ENCODE data around the gene DDIT3.
A peak's percentile ranks its signal among the peaks of the same experiment; 100 is the strongest.
"Not testable (repeated sequence)": the region's sequence is repeated elsewhere in the genome, so short reads cannot be mapped to it uniquely, and the experiment has no call there.

DDIT3 gene

GRCh38 chr12:57523706-57524614 is 3.6 kb upstream of the DDIT3 start:
- Mint-ChIP-seq H3K4me1 (ENCODE audit: low read depth) (peaks cover 43% of the 10 kb centered on the region), H3K27ac (peak overlapping the region; percentile 86), H3K27me3 (ENCODE audit: low read depth) (no peaks in the 10 kb centered on the region), H3K36me3 (ENCODE audit: low read depth) (peaks cover 30% of the 10 kb centered on the region), H3K4me3 (peak overlapping the region; percentile 96), H3K9me3 (no peaks in the 10 kb centered on the region)

- peak overlapping the region; percentile 96 for H3K4me3 Mint-ChIP-seq
- peaks cover 33% of the 10 kb centered on the region for H3K36me3 Mint-ChIP-seq (ENCODE audit: low read depth)
- peaks cover 46% of the 10 kb centered on the region for H3K4me1 Mint-ChIP-seq (ENCODE audit: low read depth)
- peak overlapping the region; percentile 86 for H3K27ac Mint-ChIP-seq
- no peaks in the 10 kb centered on the region for H3K27me3 Mint-ChIP-seq (ENCODE audit: low read depth)
- H3K9me3 Mint-ChIP-seq, result no peaks in the 10 kb centered on the region
Observed at GRCh38 chr12:57522887-57523705, 2.8 kb upstream of the DDIT3 start.

- peak within 1 kb of the TSS; percentile 96 for H3K4me3 Mint-ChIP-seq
- no peaks in the 10 kb centered on the region for H3K27me3 Mint-ChIP-seq (ENCODE audit: low read depth)
- H3K36me3 Mint-ChIP-seq (ENCODE audit: low read depth), result peaks cover 37% of the 10 kb centered on the region
- no peaks in the 10 kb centered on the region for H3K9me3 Mint-ChIP-seq
- H3K4me1 Mint-ChIP-seq (ENCODE audit: low read depth), result peaks cover 51% of the 10 kb centered on the region
- H3K27ac Mint-ChIP-seq, result peak within 1 kb of the TSS; percentile 100
Observed at GRCh38 chr12:57522011-57522886, 1.9 kb upstream of the DDIT3 start, which contains the start of gene MBD6. MBD6 (plus strand) TSS chr12:57522824; CDS start chr12:57524304, 1,480 bp downstream.

GRCh38 chr12:57521525-57522010 is 1.3 kb upstream of the DDIT3 start:
- Mint-ChIP-seq H3K4me1 (ENCODE audit: low read depth) (peaks cover 51% of the 10 kb centered on the region), H3K27ac (peak overlapping the region; percentile 100), H3K4me3 (peak overlapping the region; percentile 94), H3K36me3 (ENCODE audit: low read depth) (peaks cover 42% of the 10 kb centered on the region), H3K27me3 (ENCODE audit: low read depth) (no peaks in the 10 kb centered on the region), H3K9me3 (no peaks in the 10 kb centered on the region)

- H3K9me3 Mint-ChIP-seq, result no peaks in the 10 kb centered on the region
- peak overlapping the region; percentile 94 for H3K4me3 Mint-ChIP-seq
- H3K27me3 Mint-ChIP-seq (ENCODE audit: low read depth), result no peaks in the 10 kb centered on the region
- H3K27ac Mint-ChIP-seq, result peak overlapping the region; percentile 100
- H3K4me1 Mint-ChIP-seq (ENCODE audit: low read depth), result peaks cover 50% of the 10 kb centered on the region
- peaks cover 50% of the 10 kb centered on the region for H3K36me3 Mint-ChIP-seq (ENCODE audit: low read depth)
Observed at GRCh38 chr12:57519796-57520052, 590 bp downstream of the DDIT3 start.

GRCh38 chr12:57518920-57519795 is 1.2 kb downstream of the DDIT3 start:
- H3K27me3 Mint-ChIP-seq (ENCODE audit: low read depth), result no peaks in the 10 kb centered on the region
- peaks cover 45% of the 10 kb centered on the region for H3K4me1 Mint-ChIP-seq (ENCODE audit: low read depth)
- H3K27ac Mint-ChIP-seq, result peak overlapping the region; percentile 100
- H3K36me3 Mint-ChIP-seq (ENCODE audit: low read depth), result peaks cover 53% of the 10 kb centered on the region
- peak overlapping the region; percentile 94 for H3K4me3 Mint-ChIP-seq
- H3K9me3 Mint-ChIP-seq, result no peaks in the 10 kb centered on the region

GRCh38 chr12:57518176-57518919 is 2.0 kb downstream of the DDIT3 start:
- Mint-ChIP-seq H3K9me3 (no peaks in the 10 kb centered on the region), H3K27ac (no peak overlapping the region), H3K4me1 (ENCODE audit: low read depth) (peaks cover 37% of the 10 kb centered on the region), H3K4me3 (peak overlapping the region; percentile 94), H3K36me3 (ENCODE audit: low read depth) (peaks cover 52% of the 10 kb centered on the region), H3K27me3 (ENCODE audit: low read depth) (no peaks in the 10 kb centered on the region)

GRCh38 chr12:57517718-57518117 is 2.6 kb downstream of the DDIT3 start:
- H3K36me3 Mint-ChIP-seq (ENCODE audit: low read depth), result peaks cover 56% of the 10 kb centered on the region
- peak overlapping the region; percentile 64 for H3K4me3 Mint-ChIP-seq
- H3K27ac Mint-ChIP-seq, result peak overlapping the region; percentile 52
- not testable (repeated sequence) for H3K27me3 Mint-ChIP-seq (ENCODE audit: low read depth); H3K9me3 Mint-ChIP-seq
- H3K4me1 Mint-ChIP-seq (ENCODE audit: low read depth), result peaks cover 34% of the 10 kb centered on the region

GRCh38 chr12:57517187-57517586 is 3.1 kb downstream of the DDIT3 start:
- Mint-ChIP-seq H3K36me3 (ENCODE audit: low read depth) (peaks cover 62% of the 10 kb centered on the region), H3K27me3 (ENCODE audit: low read depth) (no peaks in the 10 kb centered on the region), H3K27ac (peak overlapping the region; percentile 52), H3K4me3 (peak overlapping the region; percentile 64), H3K9me3 (no peaks in the 10 kb centered on the region), H3K4me1 (ENCODE audit: low read depth) (peaks cover 35% of the 10 kb centered on the region)

- Mint-ChIP-seq H3K4me1 (ENCODE audit: low read depth) (peaks cover 31% of the 10 kb centered on the region), H3K36me3 (ENCODE audit: low read depth) (peaks cover 64% of the 10 kb centered on the region), H3K27ac (no peak overlapping the region), H3K9me3 (no peaks in the 10 kb centered on the region), H3K4me3 (no peak overlapping the region), H3K27me3 (ENCODE audit: low read depth) (no peaks in the 10 kb centered on the region)
Observed at GRCh38 chr12:57516617-57517153, 3.6 kb downstream of the DDIT3 start.

- peaks cover 67% of the 10 kb centered on the region for H3K36me3 Mint-ChIP-seq (ENCODE audit: low read depth)
- H3K27me3 Mint-ChIP-seq (ENCODE audit: low read depth), result no peaks in the 10 kb centered on the region
- H3K27ac Mint-ChIP-seq, result no peak overlapping the region
- H3K9me3 Mint-ChIP-seq, result no peaks in the 10 kb centered on the region
- no peak overlapping the region for H3K4me3 Mint-ChIP-seq
- peaks cover 26% of the 10 kb centered on the region for H3K4me1 Mint-ChIP-seq (ENCODE audit: low read depth)
Observed at GRCh38 chr12:57515934-57516541, 4.3 kb downstream of the DDIT3 start.

GRCh38 chr12:57515408-57515933 is 4.8 kb downstream of the DDIT3 start:
- Mint-ChIP-seq H3K27ac (no peak overlapping the region), H3K4me3 (no peak overlapping the region), H3K4me1 (ENCODE audit: low read depth) (peaks cover 22% of the 10 kb centered on the region), H3K27me3 (ENCODE audit: low read depth) (no peaks in the 10 kb centered on the region), H3K36me3 (ENCODE audit: low read depth) (peaks cover 67% of the 10 kb centered on the region), H3K9me3 (no peaks in the 10 kb centered on the region)
